Activated CD8-positive, alpha-beta T cell treated with anti-CD3 and anti-CD28 coated beads for 36 hours (primary cell): ENCODE data around the gene ALPP. TPM values are rescaled to one million over a fixed set of nuclear protein-coding genes. Genes with fewer than 3 reads are reported as not detected.
"Not testable (repeated sequence)": the region's sequence is repeated elsewhere in the genome, so short reads cannot be mapped to it uniquely, and the experiment has no call there.

ENCODE experiments used
- ATAC-seq: fragments of 200-7000 bp; cut with Tn5 transposase; one replicate; pipeline ENCODE4 v1.10.0; 2021; ENCODE audit warnings: mild to moderate bottlenecking, moderate library complexity
- CTCF ChIA-PET: fragments of 350-600 bp; sonication (Branson Sonifier 250); formaldehyde crosslinking; loops from one replicate; lab custom pipeline; 2021; ENCODE audit warnings: antibody characterized with exemption; lab: Charles Lee
- POLR2A ChIA-PET: fragments of 350-600 bp; sonication (Branson Sonifier 250); formaldehyde crosslinking; loops from one replicate; lab custom pipeline; 2021; ENCODE audit warnings: antibody characterized with exemption; lab: Charles Lee
- DNase-seq: peaks from one replicate; pipeline ENCODE4 v3.0.0-alpha.2; 2020
- H3K27ac Mint-ChIP-seq: one replicate; pipeline ENCODE4 v1.8.0; 2021; ENCODE audit warnings: mild to moderate bottlenecking, mixed read lengths
- H3K27me3 Mint-ChIP-seq: one replicate; pipeline ENCODE4 v1.8.0; 2021; ENCODE audit warnings: mixed read lengths
- H3K36me3 Mint-ChIP-seq: one replicate; pipeline ENCODE4 v1.8.0; 2021; ENCODE audit warnings: low read depth, mixed read lengths
- H3K4me1 Mint-ChIP-seq: one replicate; pipeline ENCODE4 v1.8.0; 2021; ENCODE audit warnings: low read depth, mixed read lengths
- H3K4me3 Mint-ChIP-seq: one replicate; pipeline ENCODE4 v1.8.0; 2021; ENCODE audit warnings: mild to moderate bottlenecking, moderate library complexity, mixed read lengths
- H3K9me3 Mint-ChIP-seq: one replicate; pipeline ENCODE4 v1.8.0; 2021; ENCODE audit warnings: mixed read lengths
- intact Hi-C: fragments of 100-400 bp; cut with micrococcal nuclease; formaldehyde crosslinking; loops from one replicate; pipeline ENCODE4 v1.10.0; 2022
- total RNA-seq, 2 experiments: library from RNA; stranded (reverse); gene quantifications; one replicate each; pipeline ENCODE4 v1.2.3, GENCODE V29; 2021
- TF ChIP-seq, protein P1 (sequence below): fragments of 200-600 bp; IDR thresholded peaks from one replicate; pipeline ENCODE4 v1.8.0; 2022; ENCODE audit warnings: antibody characterized with exemption, mild to moderate bottlenecking

Gene ALPP
- total RNA-seq, 2 experiments from 2014 or later, result not detected

DNA sequence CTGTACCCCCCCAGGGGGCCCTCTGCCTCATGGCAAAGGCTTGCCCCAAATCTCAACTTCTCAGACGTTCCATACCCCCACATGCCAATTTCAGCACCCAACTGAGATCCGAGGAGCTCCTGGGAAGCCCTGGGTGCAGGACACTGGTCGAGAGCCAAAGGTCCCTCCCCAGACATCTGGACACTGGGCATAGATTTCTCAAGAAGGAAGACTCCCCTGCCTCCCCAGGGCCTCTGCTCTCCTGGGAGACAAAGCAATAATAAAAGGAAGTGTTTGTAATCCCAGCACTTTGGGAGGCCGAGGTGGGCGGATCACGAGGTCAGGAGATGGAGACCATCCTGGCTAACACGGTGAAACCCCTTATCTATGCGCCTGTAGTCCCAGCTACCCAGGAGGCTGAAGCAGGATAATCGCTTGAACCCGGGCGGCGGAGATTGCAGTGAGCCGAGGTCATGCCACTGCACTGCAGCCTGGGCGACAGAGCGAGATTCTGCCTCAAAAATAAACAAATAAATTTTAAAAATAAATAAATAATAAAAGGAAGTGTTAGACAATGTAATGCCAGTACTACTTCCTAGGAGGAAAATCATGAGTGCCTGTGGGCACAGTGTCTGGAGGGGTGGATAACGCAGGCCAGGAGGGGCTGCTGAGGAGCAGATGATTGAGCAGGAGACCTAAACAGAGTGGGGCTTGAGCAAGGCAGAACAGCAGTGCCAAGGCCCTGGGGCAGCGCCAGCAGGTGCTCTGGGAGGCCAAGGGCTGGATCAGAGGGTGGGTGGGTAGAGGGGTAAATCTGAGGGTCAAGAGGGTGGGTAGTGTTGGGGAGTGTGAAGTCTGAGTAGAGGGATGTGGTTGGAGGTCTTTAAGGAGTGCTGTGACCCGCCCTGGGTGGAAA lies 4.0 kb downstream of the ALPP start:
- Mint-ChIP-seq H3K9me3 (no peaks in the 10 kb centered on the region), H3K36me3 (no peaks in the 10 kb centered on the region), H3K4me1 (no peaks in the 10 kb centered on the region), H3K27me3 (peaks cover 40% of the 10 kb centered on the region), H3K27ac (no peak overlapping the region), H3K4me3 (no peak overlapping the region)
- intact Hi-C loops, result no loop called here
- ChIA-PET CTCF (no interaction called here), POLR2A (no interaction called here)
- DNase-seq (no peak), ATAC-seq (no peak)
- TF ChIP-seq, protein P1, sequence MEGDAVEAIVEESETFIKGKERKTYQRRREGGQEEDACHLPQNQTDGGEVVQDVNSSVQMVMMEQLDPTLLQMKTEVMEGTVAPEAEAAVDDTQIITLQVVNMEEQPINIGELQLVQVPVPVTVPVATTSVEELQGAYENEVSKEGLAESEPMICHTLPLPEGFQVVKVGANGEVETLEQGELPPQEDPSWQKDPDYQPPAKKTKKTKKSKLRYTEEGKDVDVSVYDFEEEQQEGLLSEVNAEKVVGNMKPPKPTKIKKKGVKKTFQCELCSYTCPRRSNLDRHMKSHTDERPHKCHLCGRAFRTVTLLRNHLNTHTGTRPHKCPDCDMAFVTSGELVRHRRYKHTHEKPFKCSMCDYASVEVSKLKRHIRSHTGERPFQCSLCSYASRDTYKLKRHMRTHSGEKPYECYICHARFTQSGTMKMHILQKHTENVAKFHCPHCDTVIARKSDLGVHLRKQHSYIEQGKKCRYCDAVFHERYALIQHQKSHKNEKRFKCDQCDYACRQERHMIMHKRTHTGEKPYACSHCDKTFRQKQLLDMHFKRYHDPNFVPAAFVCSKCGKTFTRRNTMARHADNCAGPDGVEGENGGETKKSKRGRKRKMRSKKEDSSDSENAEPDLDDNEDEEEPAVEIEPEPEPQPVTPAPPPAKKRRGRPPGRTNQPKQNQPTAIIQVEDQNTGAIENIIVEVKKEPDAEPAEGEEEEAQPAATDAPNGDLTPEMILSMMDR, result no peak

DNA sequence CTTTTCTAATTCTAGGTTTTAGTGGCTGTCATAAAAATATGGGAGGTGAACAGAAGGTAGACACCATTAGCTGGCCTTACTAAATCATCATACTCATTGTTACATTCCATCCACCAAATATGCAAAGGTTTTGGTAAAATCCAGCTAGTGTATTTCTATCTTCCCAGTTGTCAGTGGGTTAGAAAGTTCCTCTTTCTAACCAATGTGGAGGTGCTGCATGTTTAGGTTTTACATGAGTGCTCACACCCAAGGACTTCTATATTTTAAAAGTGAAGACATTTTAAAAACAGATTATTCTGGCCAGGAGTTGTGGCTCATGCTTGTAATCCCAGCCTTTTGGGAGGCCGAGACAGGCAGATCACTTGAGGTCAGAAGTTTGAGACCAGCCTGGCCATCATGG lies 5.9 kb downstream of the ALPP start:
- H3K9me3 Mint-ChIP-seq, result no peaks in the 10 kb centered on the region
- intact Hi-C loops, result no loop called here
- no peaks in the 10 kb centered on the region for H3K4me1 Mint-ChIP-seq
- no peak for DNase-seq
- H3K27ac Mint-ChIP-seq, result no peak overlapping the region
- POLR2A ChIA-PET, result no interaction called here
- H3K4me3 Mint-ChIP-seq, result no peak overlapping the region
- H3K27me3 Mint-ChIP-seq, result peaks cover 43% of the 10 kb centered on the region
- TF ChIP-seq, protein P1, result no peak
- H3K36me3 Mint-ChIP-seq, result no peaks in the 10 kb centered on the region
- CTCF ChIA-PET, result no interaction called here
- ATAC-seq, result no peak

DNA sequence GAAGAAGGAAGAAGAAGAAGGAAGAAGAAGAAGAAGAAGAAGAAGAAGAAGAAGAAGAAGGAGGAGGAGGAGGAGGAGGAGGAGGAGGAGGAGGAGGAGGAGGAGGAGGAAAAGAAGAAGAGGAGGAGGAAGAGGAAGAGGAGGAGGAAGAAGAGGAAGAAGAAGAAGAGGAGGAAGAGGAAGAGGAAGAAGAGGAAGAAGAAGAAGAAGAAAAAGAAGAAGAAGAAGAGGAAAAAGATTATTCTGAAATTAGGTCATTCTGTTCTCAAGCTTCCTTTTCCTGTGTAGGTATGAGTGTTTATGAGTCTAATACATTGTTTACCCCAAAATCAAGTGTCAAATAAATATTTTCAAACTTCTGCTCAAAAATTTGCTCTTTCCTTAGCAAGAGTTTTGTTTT lies 6.5 kb downstream of the ALPP start:
- H3K4me3 Mint-ChIP-seq, POLR2A ChIA-PET, H3K27ac Mint-ChIP-seq, ATAC-seq, H3K4me1 Mint-ChIP-seq, intact Hi-C loops, H3K36me3 Mint-ChIP-seq, H3K9me3 Mint-ChIP-seq, DNase-seq: not testable (repeated sequence)
- H3K27me3 Mint-ChIP-seq, result peaks cover 48% of the 10 kb centered on the region
- CTCF ChIA-PET, result interaction anchor here (1.2 kb wide), 1 partner anchor 17 kb away, joined by 3 read pairs; no protein-coding TSS in a partner anchor

DNA sequence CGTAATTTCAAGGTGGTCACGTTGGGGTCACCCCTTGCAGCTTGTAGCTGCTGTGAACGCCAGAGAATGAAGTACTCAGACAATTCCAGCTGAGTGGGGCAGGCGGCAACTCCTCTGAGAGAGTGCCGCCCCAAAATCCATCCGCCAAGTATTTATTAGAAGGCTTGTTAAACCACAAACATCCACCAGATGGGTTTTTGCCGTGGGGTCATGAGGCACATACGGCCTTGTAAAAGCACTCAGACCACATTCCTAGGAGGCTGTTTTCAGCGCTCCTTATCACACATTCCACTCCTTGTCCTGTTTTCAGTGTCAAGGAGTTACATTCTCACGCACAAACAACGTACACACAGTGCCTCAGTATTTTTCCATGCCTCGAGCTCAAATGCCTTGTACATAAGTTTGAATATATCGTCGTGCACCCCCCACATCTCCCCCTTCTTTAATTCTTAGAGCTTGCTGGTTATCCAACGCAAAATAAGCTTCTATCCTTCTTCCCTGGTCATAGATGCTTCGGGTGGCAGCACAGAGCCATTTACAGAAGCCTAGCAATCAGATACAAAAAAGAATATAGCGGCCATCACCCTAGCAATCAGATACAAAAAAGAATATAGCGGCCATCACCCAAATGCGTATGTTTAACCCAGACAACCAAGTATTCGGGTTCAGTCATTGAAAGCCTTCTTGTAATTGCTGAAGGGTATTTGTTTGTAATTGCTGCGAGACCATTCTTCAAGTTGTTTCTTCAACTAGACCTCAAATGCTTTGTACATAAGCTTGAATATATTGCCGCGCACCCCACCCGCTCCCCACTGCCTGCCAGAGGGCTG lies 7.3 kb downstream of the ALPP start:
- no peak for DNase-seq
- H3K4me1 Mint-ChIP-seq, result no peaks in the 10 kb centered on the region
- no peaks in the 10 kb centered on the region for H3K36me3 Mint-ChIP-seq
- peaks cover 50% of the 10 kb centered on the region for H3K27me3 Mint-ChIP-seq
- H3K27ac Mint-ChIP-seq, result no peak overlapping the region
- no peak overlapping the region for H3K4me3 Mint-ChIP-seq
- ATAC-seq, result no peak
- intact Hi-C loops, result no loop called here
- no peaks in the 10 kb centered on the region for H3K9me3 Mint-ChIP-seq
- TF ChIP-seq, protein P1, result no peak
- ChIA-PET POLR2A (no interaction called here), CTCF (interaction anchor here (1.2 kb wide), 1 partner anchor 18 kb away, joined by 3 read pairs; no protein-coding TSS in a partner anchor)

DNA sequence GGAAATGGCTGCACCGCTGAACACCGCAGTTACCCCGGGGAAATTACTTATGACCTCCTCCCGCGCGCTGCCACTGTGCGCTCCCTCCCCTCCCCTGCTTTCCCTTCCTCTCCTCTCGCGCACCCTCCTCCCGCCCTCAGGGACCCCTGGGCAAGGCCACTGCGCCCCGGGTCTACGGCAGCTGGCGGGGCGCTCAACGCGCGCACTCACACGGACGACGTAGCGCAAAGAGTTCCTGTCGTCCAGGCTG lies 7.9 kb downstream of the ALPP start:
- TF ChIP-seq, protein P1, result no peak
- ChIA-PET CTCF (no interaction called here), POLR2A (no interaction called here)
- H3K36me3 Mint-ChIP-seq, result no peaks in the 10 kb centered on the region
- no peak for DNase-seq
- H3K27me3 Mint-ChIP-seq, result peaks cover 51% of the 10 kb centered on the region
- intact Hi-C loops, result no loop called here
- no peaks in the 10 kb centered on the region for H3K9me3 Mint-ChIP-seq
- ATAC-seq, result no peak
- H3K4me1 Mint-ChIP-seq, result no peaks in the 10 kb centered on the region
- H3K4me3 Mint-ChIP-seq, result no peak overlapping the region
- no peak overlapping the region for H3K27ac Mint-ChIP-seq
